Tibial nerve (tissue), 4 donors: ENCODE results near the gene AMACR. TPM values are rescaled to one million over a fixed set of nuclear protein-coding genes. Genes with fewer than 3 reads are reported as not detected.

ENCODE experiments used
- DNase-seq, 2 donors: peaks; one replicate each; pipeline ENCODE4 v3.0.0-alpha.2; 2019; ENCODE audit warnings: low spot score in 2 of 2
- H3K27ac ChIP-seq, 4 donors: fragments of 200-600 bp; sonication (generic) in 3 of 4; one replicate each; pipeline ENCODE4 v1.5.1; 2017 to 2019; ENCODE audit warnings: mild to moderate bottlenecking in 1 of 4
- H3K27me3 ChIP-seq, 2 donors: fragments of 200-600 bp; sonication (generic) in 1 of 2; one replicate each; pipeline versions ENCODE4 v1.5.1 to v1.6.0; 2017 to 2019
- H3K36me3 ChIP-seq, 3 donors: fragments of 200-600 bp; sonication (generic); one replicate each; pipeline ENCODE4 v1.5.1; 2018 to 2019
- H3K4me1 ChIP-seq, 4 donors: fragments of 200-600 bp; sonication (generic) in 3 of 4; one replicate each; pipeline ENCODE4 v1.5.1; 2017 to 2019
- H3K4me3 ChIP-seq, 4 donors: fragments of 200-600 bp; sonication (generic) in 3 of 4; one replicate each; pipeline ENCODE4 v1.5.1; 2017 to 2019; ENCODE audit warnings: mild to moderate bottlenecking in 1 of 4, moderate library complexity in 1 of 4
- H3K9me3 ChIP-seq, 4 donors: fragments of 200-600 bp; sonication (generic) in 3 of 4; one replicate each; pipeline ENCODE4 v1.5.1; 2017 to 2019
- CTCF ChIP-seq, 5 experiments: fragments of 200-600 bp in 3 of 5; fragments of 450-650 bp in 2 of 5; sonication (generic) in 3 of 5; IDR thresholded peaks; one replicate each; pipeline ENCODE4 v1.5.1; 2016 to 2019; ENCODE audit warnings: antibody characterized with exemption in 5 of 5, mild to moderate bottlenecking in 3 of 5, moderate library complexity in 2 of 5
- EP300 ChIP-seq, 2 donors: sonication (generic); formaldehyde crosslinking; IDR thresholded peaks; one replicate each; pipeline ENCODE4 v1.6.1; 2017; ENCODE audit warnings: antibody characterized with exemption in 2 of 2, mild to moderate bottlenecking in 1 of 2
- POLR2A ChIP-seq, 2 donors: fragments of 450-650 bp; IDR thresholded peaks; one replicate each; pipeline ENCODE4 v1.6.1; 2017; ENCODE audit warnings: antibody characterized with exemption in 2 of 2, mild to moderate bottlenecking in 2 of 2, moderate library complexity in 2 of 2
- WGBS, 2 donors: methylation state at CpG; one replicate each; pipeline ENCODE4 v1.1.5; 2018; 5-methylcytosine and 5-hydroxymethylcytosine counted together
- total RNA-seq, 4 donors: library from RNA; depleted of rRNA; stranded (reverse); fragments of >200 nt; gene quantifications; one replicate each; pipeline ENCODE4 v1.1.0, GENCODE V29; 2016

Gene AMACR
- 10 to 100 TPM in 1 of 4 donors, 1 to 10 TPM in 3; 3.7 to 10.7 (median 7.5) TPM for total RNA-seq

GRCh38 chr5:34007621-34008600 lies at the start of gene AMACR:
Gene AMACR (minus strand): TSS chr5:34008050. CDS start chr5:34008019, 31 bp downstream.
- Histone ChIP-seq H3K27ac (peak within 1 kb of the TSS; percentile 79 to 93 (median 88)), H3K4me3 (peak within 1 kb of the TSS; percentile 61 to 84 (median 82)), H3K36me3 (peaks cover 0 to 16% (median 0%) of the 10 kb centered on the region in 3 donors), H3K9me3 (no peaks in the 10 kb centered on the region), H3K27me3 (no peaks in the 10 kb centered on the region), H3K4me1 (peaks cover 0 to 21% (median 8%) of the 10 kb centered on the region in 4 donors)
- TF ChIP-seq POLR2A (IDR thresholded peaks at IDR 0.05) (peak; percentile 89 to 90), CTCF (IDR thresholded peaks at IDR 0.05) (peak in 1 of 5 experiments; percentile 21), EP300 (IDR thresholded peaks at IDR 0.05) (peak; percentile 83 to 89)
- WGBS, 2 donors, result 0% methylated on average over 45 to 53 of the region's 76 CpGs
- peak; percentile 78 to 80 for DNase-seq

GRCh38 chr5:34057569-34057968 lies 49.7 kb upstream of the AMACR start:
- H3K27me3 ChIP-seq, result no peaks in the 10 kb centered on the region
- H3K9me3 ChIP-seq, result no peaks in the 10 kb centered on the region
- WGBS, 2 donors, result 87 to 93% methylated on average over 5 of the region's 5 CpGs
- no peak for DNase-seq
- peaks cover 0 to 29% (median 0%) of the 10 kb centered on the region in 3 donors for H3K36me3 ChIP-seq
- TF ChIP-seq CTCF (IDR thresholded peaks at IDR 0.05) (no peak), POLR2A (IDR thresholded peaks at IDR 0.05) (no peak), EP300 (IDR thresholded peaks at IDR 0.05) (no peak)
- peaks cover 0 to 4% (median 0%) of the 10 kb centered on the region in 4 donors for H3K4me1 ChIP-seq
- H3K27ac ChIP-seq, result no peak overlapping the region
- no peak overlapping the region for H3K4me3 ChIP-seq

GRCh38 chr5:34057118-34057517 lies 49.3 kb upstream of the AMACR start:
- H3K9me3 ChIP-seq, result no peaks in the 10 kb centered on the region
- WGBS, 2 donors, result 92 to 97% methylated on average over 3 of the region's 3 CpGs
- TF ChIP-seq EP300 (IDR thresholded peaks at IDR 0.05) (no peak), CTCF (IDR thresholded peaks at IDR 0.05) (no peak), POLR2A (IDR thresholded peaks at IDR 0.05) (no peak)
- H3K4me3 ChIP-seq, result no peak overlapping the region
- peaks cover 0 to 29% (median 0%) of the 10 kb centered on the region in 3 donors for H3K36me3 ChIP-seq
- no peaks in the 10 kb centered on the region for H3K27me3 ChIP-seq
- no peak for DNase-seq
- H3K4me1 ChIP-seq, result peaks cover 0 to 5% (median 0%) of the 10 kb centered on the region in 4 donors
- H3K27ac ChIP-seq, result no peak overlapping the region

- TF ChIP-seq POLR2A (IDR thresholded peaks at IDR 0.05) (no peak), CTCF (IDR thresholded peaks at IDR 0.05) (no peak), EP300 (IDR thresholded peaks at IDR 0.05) (no peak)
- Histone ChIP-seq H3K36me3 (peaks cover 0 to 29% (median 0%) of the 10 kb centered on the region in 3 donors), H3K9me3 (no peaks in the 10 kb centered on the region), H3K4me1 (peaks cover 0 to 5% (median 0%) of the 10 kb centered on the region in 4 donors), H3K4me3 (no peak overlapping the region), H3K27me3 (no peaks in the 10 kb centered on the region), H3K27ac (no peak overlapping the region)
- DNase-seq, result no peak
- 89 to 92% methylated on average over 3 of the region's 3 CpGs for WGBS, 2 donors
Measured at GRCh38 chr5:34055667-34056066, 47.8 kb upstream of the AMACR start.

- peak overlapping the region in 1 of 4 donors; percentile 61 for H3K27ac ChIP-seq
- no peaks in the 10 kb centered on the region for H3K9me3 ChIP-seq
- no peak for DNase-seq
- H3K4me1 ChIP-seq, result peaks cover 0 to 5% (median 0%) of the 10 kb centered on the region in 4 donors
- peaks cover 0 to 38% (median 0%) of the 10 kb centered on the region in 3 donors for H3K36me3 ChIP-seq
- WGBS, 2 donors, result 88 to 95% methylated on average over 1 of the region's 1 CpG
- no peaks in the 10 kb centered on the region for H3K27me3 ChIP-seq
- no peak for TF ChIP-seq CTCF (IDR thresholded peaks at IDR 0.05)
- no peak for TF ChIP-seq POLR2A (IDR thresholded peaks at IDR 0.05)
- no peak for TF ChIP-seq EP300 (IDR thresholded peaks at IDR 0.05)
- no peak overlapping the region for H3K4me3 ChIP-seq
Measured at GRCh38 chr5:34054400-34054729, 46.5 kb upstream of the AMACR start.
